ENCODE measurements around the gene DCLK3.

- TF ChIP-seq CTCF (IDR thresholded peaks at IDR 0.05; ENCODE audit: low read length) (no peak), EZH2 (IDR thresholded peaks at IDR 0.05; ENCODE audit: borderline replicate concordance, low read length) (no peak)
Measured at GRCh38 chr3:36786921-36787890, 22.9 kb upstream of the DCLK3 start.

All from OCI-LY1 (cell line).